ENCODE measurements around the gene CACNA1D. TPM values are rescaled to one million over a fixed set of nuclear protein-coding genes. Genes with fewer than 3 reads are reported as not detected.

The CACNA1D gene
- total and polyA plus RNA-seq, 9 of the 15 experiments (the other 6 are each of a cell fraction or from before 2014, with no cell fraction given), result 0.29 TPM; not detected in 8

DNA sequence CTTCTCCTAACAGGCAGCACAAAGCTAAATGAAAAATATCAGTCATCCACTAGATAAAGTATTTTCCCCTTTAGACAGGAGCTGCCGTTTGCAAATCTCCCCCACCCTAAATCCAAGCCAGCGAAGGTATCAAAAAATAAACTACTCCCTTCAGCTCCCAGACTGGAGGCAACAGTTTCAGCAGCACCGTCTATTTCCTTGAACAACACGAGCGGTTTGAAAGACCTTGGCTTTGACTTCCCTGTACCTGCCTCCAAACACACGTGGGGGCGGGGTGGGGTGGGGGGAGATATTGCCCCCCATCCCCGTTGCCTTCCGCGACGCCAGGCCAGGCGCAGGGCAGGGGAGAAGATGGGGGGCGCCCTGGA lies 832 bp upstream of the CACNA1D start:
- H3K4me1 ChIP-seq (replicated peaks in 1 of 2; ENCODE audit: control insufficient read depth in 2 of 2, insufficient read depth in 2 of 2, low read length in 2 of 2), result peaks cover 0 to 15% of the 10 kb centered on the region in 2 experiments; a peak in 1 of 5 replicates
- no peak for FAIRE-seq

More for the DNA sequence above, 832 bp upstream of the CACNA1D start:
- DNase-seq (ENCODE audit: extremely low read depth in 1 of 4, low spot score in 3 of 4) (no peak), ATAC-seq (no peak)
- no peaks in the 10 kb centered on the region for H4K20me1 ChIP-seq (replicated peaks; ENCODE audit: control insufficient read depth, insufficient read depth, low read length)
- H3K9me3 ChIP-seq (replicated peaks; ENCODE audit: control insufficient read depth, insufficient read depth, low read depth, low read length), result no peaks in the 10 kb centered on the region
- intact Hi-C loops (cut with micrococcal nuclease) (no loop called here), in situ Hi-C loops (cut with MboI) (no loop called here)
- BruUV-seq (replicated peaks), result no TSS peak
- H3K27ac ChIP-seq (ENCODE audit: extremely low read depth, low read depth, low read length), result no peak overlapping the region
- ChIA-PET CTCF (ENCODE audit: low intra/inter-chr PET ratio) (no interaction called here), POLR2A (no interaction called here)
- H2AFZ ChIP-seq (ENCODE audit: low read depth, low read length), result no peak overlapping the region
- no peak overlapping the region for H3K4me2 ChIP-seq (ENCODE audit: insufficient read depth, low read length)
- no peaks in the 10 kb centered on the region for H3K79me2 ChIP-seq (ENCODE audit: control insufficient read depth, insufficient read depth, low read length)
- TF ChIP-seq, protein P1, sequence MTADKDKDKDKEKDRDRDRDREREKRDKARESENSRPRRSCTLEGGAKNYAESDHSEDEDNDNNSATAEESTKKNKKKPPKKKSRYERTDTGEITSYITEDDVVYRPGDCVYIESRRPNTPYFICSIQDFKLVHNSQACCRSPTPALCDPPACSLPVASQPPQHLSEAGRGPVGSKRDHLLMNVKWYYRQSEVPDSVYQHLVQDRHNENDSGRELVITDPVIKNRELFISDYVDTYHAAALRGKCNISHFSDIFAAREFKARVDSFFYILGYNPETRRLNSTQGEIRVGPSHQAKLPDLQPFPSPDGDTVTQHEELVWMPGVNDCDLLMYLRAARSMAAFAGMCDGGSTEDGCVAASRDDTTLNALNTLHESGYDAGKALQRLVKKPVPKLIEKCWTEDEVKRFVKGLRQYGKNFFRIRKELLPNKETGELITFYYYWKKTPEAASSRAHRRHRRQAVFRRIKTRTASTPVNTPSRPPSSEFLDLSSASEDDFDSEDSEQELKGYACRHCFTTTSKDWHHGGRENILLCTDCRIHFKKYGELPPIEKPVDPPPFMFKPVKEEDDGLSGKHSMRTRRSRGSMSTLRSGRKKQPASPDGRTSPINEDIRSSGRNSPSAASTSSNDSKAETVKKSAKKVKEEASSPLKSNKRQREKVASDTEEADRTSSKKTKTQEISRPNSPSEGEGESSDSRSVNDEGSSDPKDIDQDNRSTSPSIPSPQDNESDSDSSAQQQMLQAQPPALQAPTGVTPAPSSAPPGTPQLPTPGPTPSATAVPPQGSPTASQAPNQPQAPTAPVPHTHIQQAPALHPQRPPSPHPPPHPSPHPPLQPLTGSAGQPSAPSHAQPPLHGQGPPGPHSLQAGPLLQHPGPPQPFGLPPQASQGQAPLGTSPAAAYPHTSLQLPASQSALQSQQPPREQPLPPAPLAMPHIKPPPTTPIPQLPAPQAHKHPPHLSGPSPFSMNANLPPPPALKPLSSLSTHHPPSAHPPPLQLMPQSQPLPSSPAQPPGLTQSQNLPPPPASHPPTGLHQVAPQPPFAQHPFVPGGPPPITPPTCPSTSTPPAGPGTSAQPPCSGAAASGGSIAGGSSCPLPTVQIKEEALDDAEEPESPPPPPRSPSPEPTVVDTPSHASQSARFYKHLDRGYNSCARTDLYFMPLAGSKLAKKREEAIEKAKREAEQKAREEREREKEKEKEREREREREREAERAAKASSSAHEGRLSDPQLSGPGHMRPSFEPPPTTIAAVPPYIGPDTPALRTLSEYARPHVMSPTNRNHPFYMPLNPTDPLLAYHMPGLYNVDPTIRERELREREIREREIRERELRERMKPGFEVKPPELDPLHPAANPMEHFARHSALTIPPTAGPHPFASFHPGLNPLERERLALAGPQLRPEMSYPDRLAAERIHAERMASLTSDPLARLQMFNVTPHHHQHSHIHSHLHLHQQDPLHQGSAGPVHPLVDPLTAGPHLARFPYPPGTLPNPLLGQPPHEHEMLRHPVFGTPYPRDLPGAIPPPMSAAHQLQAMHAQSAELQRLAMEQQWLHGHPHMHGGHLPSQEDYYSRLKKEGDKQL (CRISPR knock-in tag; IDR thresholded peaks at IDR 0.05; ENCODE audit: borderline replicate concordance), result no peak
- TF ChIP-seq MTA3 (IDR thresholded peaks at IDR 0.05; ENCODE audit: borderline replicate concordance), result no peak
- TF ChIP-seq PHF20 (IDR thresholded peaks at IDR 0.05; ENCODE audit: partially characterized antibody), result no peak
- TF ChIP-seq, protein P2, sequence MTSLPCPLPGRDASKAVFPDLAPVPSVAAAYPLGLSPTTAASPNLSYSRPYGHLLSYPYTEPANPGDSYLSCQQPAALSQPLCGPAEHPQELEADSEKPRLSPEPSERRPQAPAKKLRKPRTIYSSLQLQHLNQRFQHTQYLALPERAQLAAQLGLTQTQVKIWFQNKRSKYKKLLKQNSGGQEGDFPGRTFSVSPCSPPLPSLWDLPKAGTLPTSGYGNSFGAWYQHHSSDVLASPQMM (CRISPR knock-in tag; IDR thresholded peaks at IDR 0.05), result no peak
- no peak for TF ChIP-seq ZKSCAN8 (CRISPR knock-in tag; IDR thresholded peaks at IDR 0.05)
- TF ChIP-seq HMGN3 (IDR thresholded peaks at IDR 0.05; ENCODE audit: borderline replicate concordance, extremely low read depth, insufficient read length, low read depth, low read length), result no peak
- TF ChIP-seq, protein P3, sequence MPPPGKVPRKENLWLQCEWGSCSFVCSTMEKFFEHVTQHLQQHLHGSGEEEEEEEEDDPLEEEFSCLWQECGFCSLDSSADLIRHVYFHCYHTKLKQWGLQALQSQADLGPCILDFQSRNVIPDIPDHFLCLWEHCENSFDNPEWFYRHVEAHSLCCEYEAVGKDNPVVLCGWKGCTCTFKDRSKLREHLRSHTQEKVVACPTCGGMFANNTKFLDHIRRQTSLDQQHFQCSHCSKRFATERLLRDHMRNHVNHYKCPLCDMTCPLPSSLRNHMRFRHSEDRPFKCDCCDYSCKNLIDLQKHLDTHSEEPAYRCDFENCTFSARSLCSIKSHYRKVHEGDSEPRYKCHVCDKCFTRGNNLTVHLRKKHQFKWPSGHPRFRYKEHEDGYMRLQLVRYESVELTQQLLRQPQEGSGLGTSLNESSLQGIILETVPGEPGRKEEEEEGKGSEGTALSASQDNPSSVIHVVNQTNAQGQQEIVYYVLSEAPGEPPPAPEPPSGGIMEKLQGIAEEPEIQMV (tag; conservative IDR thresholded peaks at IDR 0.05; ENCODE audit: low read depth), result no peak
- TF ChIP-seq EP300 (IDR thresholded peaks at IDR 0.05; ENCODE audit: low read length), result no peak
- TF ChIP-seq, protein P4, sequence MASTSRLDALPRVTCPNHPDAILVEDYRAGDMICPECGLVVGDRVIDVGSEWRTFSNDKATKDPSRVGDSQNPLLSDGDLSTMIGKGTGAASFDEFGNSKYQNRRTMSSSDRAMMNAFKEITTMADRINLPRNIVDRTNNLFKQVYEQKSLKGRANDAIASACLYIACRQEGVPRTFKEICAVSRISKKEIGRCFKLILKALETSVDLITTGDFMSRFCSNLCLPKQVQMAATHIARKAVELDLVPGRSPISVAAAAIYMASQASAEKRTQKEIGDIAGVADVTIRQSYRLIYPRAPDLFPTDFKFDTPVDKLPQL (IDR thresholded peaks at IDR 0.05; ENCODE audit: extremely low read depth, insufficient read length), result no peak
- TF ChIP-seq SPI1 (IDR thresholded peaks at IDR 0.05; ENCODE audit: borderline replicate concordance, low read depth, low read length), result no peak
- no peak for TF ChIP-seq CBFA2T2 (conservative IDR thresholded peaks at IDR 0.05)
- no peak overlapping the region for H3K4me3 ChIP-seq
- H3K36me3 ChIP-seq (ENCODE audit: control insufficient read depth, insufficient read depth, low read length), result no peaks in the 10 kb centered on the region
- peaks cover 2 to 14% of the 10 kb centered on the region in 2 experiments; a peak in 4 of 5 replicates for H3K27me3 ChIP-seq (ENCODE audit: control insufficient read depth in 2 of 2, insufficient read depth in 2 of 2, low read length in 2 of 2)
- H3K9ac ChIP-seq (ENCODE audit: insufficient read depth in 1 of 2, low read depth in 2 of 2, low read length in 2 of 2), result no peak overlapping the region
- H3K9me1 ChIP-seq (ENCODE audit: control insufficient read depth, insufficient read depth, low read length), result no peaks in the 10 kb centered on the region
- WGBS (ENCODE audit: insufficient coverage, low coverage, missing lambda C conversion rate), result 17% methylated on average over 8 of the region's 13 CpGs

Measured in K562 (cell line).